Jurkat, Clone E6-1 (cell line): Measurements from ENCODE around the gene KIF4B.
"Not testable (repeated sequence)": the region's sequence is repeated elsewhere in the genome, so short reads cannot be mapped to it uniquely, and the experiment has no call there.

ENCODE experiments used
- DNase-seq: peaks from one replicate; pipeline ENCODE4 v3.0.0-alpha.2; 2011; ENCODE audit warnings: low read depth, low spot score
- H3K4me3 ChIP-seq: 2 replicates; pipeline ENCODE4 v1.5.1; 2011; ENCODE audit warnings: mild to moderate bottlenecking, low read length, control low read depth, moderate library complexity

KIF4B gene

DNA sequence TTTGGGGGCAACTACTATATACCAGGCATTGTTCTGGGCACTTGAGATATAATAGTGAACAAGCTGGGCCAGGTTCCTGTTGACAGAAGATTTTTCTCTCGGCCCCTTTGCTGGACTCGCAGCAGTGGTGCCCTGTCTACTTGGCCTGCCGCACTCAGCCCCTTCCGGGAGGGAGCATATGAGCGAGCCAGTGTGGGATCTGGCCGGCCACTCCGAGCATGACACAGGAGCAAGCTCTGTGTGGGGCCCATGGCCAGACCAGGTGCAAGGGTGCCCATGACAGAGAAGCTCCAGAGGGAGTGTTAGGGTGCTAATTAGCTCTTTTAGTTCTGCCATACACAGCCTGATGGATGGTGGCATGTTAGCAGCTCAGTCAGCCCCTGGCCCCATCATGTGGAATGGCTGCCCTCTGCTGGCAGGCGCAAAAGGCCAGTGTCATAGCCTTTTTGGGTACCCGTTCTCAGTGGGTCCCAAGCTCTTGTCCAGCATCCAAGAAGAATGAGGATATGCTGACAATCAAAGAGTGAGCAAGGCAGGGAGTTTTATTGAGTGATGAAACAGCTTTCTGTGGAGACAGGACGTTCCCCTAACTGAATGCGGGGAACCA lies 9.3 kb upstream of the KIF4B start:
- no peak overlapping the region for H3K4me3 ChIP-seq
- no peak for DNase-seq

DNA sequence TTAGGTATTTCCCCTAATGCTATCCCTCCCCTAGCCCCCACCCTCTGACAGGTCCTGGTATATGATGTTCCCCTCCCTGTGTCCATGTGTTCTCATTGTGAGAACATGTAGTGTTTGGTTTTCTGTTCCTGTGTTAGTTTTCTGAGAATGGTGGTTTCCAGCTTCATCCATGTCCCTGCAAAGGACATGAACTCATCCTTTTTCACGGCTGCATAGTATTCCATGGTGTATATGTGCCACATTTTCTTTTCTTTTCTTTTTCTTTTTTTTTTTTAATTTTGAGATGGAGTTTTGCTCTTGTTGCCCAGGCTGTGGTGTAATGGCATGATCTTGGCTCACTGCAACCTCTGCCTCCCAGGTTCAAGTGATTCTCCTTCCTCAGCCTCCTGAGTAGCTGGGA lies 7.3 kb upstream of the KIF4B start:
- not testable (repeated sequence) for H3K4me3 ChIP-seq, DNase-seq

DNA sequence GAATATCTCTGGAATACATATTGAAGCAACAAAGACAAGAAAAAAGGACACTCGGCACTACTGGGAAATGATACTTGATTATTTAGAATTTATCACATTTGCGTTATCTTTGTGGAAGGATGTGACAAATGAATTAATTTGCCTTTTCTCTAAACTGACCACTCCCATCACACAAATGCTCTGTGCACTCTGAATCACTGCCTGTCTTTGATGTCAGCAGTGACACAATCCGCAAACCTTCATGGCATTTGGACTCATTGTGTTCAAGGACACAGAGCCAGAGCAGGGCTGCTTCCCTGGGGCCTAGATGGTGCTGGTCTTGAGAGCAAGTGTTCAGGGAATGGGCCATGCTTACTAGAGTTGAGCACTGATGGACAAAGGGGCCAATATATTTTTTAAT lies 4.9 kb upstream of the KIF4B start:
- H3K4me3 ChIP-seq: no peak overlapping the region
- DNase-seq: no peak

DNA sequence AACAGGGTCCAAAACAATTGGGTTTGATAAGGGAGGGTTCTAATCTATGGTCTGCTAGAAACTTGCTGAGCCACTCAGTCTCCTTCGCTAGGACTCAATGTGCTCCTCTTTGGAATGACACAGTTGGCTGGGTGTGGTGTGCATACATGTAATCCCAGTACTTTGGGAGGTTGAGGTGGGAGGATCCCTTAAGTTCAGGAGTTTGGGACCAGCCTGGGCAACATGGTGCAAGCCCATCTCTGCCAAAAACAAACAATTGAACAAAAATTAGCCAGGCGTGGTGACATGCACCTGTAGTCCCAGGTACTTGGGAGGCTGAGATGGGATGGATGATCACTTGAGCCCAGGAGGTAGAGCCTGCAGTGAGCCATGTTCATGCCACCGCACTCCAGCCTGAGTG lies 2.7 kb upstream of the KIF4B start:
- DNase-seq: no peak
- no peak overlapping the region for H3K4me3 ChIP-seq

DNA sequence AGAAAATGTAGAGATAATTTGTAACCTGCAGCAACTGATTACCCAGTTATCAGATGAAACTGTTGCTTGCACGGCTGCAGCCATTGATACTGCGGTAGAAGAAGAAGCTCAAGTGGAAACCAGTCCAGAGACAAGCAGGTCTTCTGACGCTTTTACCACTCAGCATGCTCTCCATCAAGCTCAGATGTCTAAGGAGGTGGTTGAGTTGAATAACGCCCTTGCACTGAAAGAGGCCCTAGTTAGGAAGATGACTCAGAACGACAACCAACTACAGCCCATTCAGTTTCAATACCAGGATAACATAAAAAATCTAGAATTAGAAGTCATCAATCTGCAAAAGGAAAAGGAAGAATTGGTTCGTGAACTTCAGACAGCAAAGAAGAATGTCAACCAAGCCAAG lies 1.7 kb downstream of the KIF4B start:
- no peak overlapping the region for H3K4me3 ChIP-seq
- DNase-seq: no peak

DNA sequence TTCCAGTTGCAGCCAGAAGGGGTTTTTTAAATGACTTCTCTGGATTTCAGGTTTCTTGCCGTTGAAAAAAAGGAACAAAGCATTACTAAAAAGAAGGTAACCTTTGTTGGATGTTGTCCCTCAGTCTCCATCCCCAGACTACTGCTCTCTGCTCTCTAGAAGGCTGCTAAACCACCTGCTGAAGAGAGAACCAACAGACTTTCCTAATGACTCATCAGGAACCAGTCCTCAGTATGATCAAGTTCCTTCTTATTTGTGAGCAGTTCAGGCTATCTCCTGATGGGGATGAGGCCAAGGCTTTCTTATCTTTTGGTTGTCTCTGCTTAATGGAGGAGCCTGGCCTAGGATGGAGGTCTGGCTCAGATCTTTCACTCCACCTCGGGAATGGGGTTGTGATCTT lies 4.1 kb downstream of the KIF4B start:
- no peak for DNase-seq
- no peak overlapping the region for H3K4me3 ChIP-seq

DNA sequence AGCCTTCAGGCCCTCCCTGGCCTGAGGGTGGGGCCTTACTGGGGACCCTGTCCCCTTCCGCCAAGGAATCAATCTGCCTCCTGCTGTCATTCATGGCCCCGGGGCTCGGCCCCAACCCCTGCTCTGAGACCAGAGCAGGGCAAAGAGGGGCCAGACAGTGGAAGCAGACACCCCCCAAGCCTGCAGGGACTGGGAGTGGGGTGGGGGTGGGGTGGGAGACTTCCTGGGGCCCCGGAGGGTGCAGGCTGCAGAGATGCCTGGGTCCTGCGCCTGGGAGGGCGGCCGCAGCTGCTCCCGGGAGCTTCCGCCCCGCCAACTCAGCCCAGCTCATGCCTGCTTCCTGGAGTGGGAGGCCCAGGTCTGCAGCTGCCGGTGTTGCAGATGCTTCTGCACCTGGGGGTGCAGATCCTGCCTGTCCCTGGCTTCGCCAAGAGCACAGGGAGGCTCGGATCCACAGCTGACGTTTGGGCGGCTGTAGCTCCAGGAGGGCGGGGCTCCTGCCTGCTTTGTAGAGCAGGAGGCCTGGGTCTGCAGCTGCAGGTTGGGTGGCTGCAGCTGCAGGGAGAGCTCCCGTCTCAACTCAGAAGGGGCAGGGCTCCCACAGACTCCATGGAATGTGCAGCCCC lies 6.2 kb downstream of the KIF4B start:
- no peak for DNase-seq
- no peak overlapping the region for H3K4me3 ChIP-seq

DNA sequence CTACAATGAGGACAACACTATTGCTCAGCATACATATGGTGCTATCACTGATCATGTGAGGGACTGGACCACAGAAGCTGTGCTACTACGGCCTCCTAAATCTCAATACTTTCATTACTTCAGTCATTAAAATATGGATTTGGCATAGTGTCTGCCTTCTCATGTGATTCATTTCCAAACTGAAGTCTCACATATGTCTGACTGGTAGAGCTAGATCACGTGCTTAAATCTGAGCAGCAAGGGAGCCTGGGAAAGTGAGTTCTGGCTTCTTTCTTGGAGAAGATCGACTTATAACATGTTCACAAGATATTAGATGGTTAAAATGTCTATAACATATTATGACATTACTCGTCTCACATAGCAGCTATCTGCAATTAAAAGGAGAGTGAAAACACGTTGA lies 8.3 kb downstream of the KIF4B start:
- no peak overlapping the region for H3K4me3 ChIP-seq

DNA sequence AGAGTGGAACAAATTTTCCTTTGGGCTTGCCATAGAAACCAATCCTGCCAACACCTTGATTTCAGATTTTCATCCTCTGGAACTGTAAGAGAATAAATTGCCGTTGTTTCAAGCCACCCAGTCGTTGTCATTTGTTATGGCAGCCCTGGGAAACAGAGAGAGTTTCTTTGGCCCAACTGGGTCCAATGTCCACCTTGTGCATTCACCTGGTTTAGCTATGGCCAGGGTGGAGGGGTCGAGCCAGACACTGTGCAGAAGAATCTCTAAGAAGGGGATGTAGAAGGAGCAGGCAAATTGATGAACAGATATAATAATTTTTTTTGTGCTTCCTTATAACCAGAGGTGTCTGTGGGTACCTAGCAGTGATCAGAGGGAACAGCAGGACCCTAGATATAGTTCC lies 9.8 kb downstream of the KIF4B start:
- no peak for DNase-seq
- H3K4me3 ChIP-seq: no peak overlapping the region

More for the DNA sequence above, 8.3 kb downstream of the KIF4B start:
- DNase-seq: no peak

DNA sequence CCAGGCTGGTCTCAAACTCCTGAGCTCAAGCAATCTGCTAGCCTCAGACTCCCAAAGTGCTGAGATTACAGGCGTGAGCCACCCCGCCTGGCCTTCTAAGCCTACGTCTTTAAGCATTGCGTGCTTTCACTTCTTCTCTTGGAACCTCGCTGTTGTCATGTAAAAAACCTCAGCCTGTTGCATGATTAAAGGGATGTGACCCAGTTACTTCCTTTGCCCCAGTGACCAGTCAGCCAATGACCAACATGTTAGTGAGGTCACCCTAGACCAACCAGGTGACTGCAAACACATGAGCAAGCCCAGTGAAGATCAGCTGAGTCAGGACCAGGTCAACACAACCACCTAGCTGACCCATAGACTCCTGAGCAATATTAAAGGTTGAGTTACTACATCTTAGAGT lies 10.5 kb downstream of the KIF4B start:
- no peak for DNase-seq
- no peak overlapping the region for H3K4me3 ChIP-seq

DNA sequence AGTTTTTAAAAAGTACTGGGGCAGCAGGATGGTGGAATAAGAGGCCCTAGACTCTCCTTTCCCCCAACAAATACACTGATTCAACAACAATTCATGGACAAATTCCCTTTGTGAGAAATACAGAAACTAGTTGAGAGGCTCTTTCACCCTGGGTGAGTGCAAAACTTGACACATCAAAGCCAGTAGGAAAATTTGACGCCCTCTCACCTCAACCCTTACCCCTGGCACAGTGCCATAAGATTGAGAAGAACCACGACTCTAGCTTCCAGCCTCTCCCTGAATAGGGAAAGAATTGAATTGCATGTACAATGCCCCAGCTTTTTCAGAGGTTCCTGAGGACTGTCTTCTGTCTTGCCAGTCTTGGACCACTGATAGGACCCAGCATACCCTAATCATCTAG lies 12.3 kb downstream of the KIF4B start:
- DNase-seq: no peak
- H3K4me3 ChIP-seq: no peak overlapping the region

DNA sequence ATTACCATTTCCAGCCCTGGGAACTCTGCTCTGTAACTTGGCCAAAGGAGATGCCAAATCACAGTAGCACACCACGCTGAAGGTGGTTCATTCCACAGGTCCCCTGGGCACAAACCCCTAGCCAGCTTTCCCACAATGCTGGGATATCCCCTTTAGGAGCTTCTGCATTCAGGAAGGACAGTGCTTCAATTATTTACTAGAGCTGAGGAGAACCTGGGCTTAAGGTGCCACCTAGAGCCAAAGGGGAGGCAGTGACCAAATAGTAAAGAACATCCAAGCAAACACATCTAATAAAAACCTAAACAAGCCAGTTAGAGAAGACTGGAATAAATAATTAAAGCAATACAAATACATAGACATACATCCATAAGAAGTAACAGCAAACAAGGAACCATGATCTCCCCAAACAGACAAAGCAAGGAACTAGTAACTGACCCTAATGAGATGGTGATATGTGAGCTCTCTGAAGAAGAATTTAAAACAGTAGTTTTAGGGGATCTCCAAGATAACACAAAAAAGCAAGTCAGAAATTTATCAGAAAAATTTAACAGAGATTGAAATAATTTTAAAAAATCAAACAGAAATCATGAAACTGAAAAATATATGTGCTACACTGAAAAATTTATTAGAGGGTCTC lies 14.6 kb downstream of the KIF4B start:
- DNase-seq: no peak
- H3K4me3 ChIP-seq: no peak overlapping the region

DNA sequence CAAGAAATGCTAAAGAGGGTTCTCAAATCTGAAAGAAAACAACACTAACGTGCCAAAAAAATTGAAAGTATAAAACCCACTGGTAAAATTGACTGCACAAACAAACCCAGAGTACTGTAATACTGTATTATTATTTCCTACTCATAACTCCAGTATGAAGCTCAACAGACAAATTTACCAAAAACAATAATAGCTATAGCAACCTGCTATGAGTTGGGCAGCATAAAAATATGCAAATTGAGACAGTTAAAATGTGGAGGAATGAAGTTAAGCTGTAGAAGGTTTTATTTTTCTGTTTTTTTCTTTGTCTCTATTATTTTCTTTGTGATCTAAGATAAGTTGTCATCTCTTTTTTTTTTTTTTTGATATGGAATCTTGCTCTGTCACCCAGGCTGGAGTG lies 15.7 kb downstream of the KIF4B start:
- DNase-seq: no peak

DNA sequence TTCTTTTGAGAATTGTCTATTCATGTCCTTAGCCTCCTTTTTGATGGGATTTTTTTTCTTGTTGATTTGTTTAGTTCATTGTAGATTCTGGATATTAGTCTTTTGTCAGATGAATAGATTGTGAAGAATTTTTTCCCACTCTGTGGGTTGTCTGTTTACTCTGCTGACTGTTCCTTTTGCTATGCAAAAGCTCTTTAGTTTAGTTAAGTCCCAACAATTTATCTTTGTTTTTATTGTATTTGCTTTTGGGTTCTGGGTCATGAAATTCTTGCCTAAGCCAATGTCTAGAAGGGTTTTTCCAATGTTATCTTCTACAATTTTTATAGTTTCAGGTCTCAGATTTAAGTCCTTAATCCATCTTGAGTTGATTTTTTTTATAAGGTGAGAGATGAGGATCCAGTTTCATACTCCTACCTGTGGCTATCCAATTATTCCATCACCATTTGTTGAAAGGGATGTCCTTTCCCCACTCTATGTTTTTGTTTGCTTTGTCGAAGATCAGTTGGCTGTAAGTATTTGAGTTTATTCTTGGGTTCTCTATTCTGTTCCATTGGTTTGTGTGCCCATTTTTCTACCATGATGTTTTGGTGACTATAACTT lies 20.7 kb downstream of the KIF4B start:
- not testable (repeated sequence) for DNase-seq, H3K4me3 ChIP-seq

More for the DNA sequence above, 15.7 kb downstream of the KIF4B start:
- H3K4me3 ChIP-seq: no peak overlapping the region

DNA sequence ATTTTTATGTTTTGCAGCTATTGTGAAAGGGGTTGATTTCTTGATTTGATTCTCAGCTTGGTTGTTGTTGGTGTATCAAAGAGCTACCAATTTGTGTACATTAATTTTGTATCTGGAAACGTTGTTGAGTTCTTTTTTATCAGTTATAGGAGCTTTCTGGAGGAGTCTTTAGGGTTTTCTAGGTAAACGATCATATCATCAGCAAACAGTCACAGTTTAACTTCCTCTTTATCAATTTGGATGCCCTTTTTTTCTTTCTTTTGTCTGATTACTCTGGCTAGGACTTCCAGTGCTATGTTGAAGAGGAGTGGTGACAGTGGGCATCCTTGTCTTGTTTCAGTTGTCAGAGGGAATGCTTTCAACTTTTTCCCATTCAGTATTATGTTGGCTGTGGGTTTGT lies 21.5 kb downstream of the KIF4B start:
- DNase-seq, H3K4me3 ChIP-seq: not testable (repeated sequence)

DNA sequence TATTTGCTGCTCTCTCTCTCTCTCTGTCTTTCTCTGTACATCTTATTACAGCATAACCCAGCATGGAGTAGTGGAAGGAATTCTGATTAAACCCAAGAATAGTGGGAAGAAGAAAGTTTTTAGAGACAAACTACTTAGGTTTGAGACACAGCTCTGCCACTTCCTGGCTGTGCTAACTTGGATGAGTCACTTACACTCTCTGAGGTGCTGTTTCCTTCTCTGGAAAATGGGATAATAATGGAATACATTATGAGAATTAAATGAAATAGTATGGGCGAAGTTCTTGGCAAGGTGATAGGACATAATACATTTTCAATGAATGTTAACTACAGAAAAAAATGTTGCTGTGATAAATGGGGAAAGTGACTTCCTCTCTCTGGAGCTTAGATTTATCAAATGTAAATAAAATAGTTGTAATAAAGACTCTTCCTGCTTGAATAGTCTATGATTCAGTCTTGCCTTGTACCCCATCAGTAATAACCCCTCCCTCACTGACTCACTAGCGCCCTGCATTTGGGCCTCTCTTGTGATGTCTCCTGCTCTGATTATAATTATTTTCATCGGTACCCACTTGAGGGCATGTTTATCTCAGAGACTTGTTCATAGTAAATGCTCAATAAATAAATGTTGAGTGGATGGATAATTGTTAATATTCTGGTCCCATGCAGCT lies 27.6 kb downstream of the KIF4B start:
- DNase-seq: no peak
- H3K4me3 ChIP-seq: no peak overlapping the region

DNA sequence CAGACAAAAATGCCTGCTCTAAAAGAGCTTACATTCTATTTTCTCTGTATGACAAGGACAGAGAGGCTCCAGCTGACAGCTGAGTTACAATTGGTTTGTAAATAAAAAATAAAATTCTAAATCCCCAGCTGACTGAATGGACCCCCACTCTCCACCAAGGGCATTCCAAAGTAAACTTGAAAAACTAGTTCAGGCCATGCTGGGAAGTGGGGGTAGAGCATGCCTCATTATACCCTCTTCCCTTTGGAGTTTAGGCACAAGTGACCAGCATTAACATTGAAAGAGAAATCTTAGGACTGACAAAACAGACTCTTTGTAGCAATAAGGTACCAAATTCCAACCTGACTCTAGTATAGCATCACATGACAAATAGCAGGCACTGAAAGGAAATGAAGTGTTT lies 31.0 kb downstream of the KIF4B start:
- DNase-seq: no peak
- H3K4me3 ChIP-seq: no peak overlapping the region

DNA sequence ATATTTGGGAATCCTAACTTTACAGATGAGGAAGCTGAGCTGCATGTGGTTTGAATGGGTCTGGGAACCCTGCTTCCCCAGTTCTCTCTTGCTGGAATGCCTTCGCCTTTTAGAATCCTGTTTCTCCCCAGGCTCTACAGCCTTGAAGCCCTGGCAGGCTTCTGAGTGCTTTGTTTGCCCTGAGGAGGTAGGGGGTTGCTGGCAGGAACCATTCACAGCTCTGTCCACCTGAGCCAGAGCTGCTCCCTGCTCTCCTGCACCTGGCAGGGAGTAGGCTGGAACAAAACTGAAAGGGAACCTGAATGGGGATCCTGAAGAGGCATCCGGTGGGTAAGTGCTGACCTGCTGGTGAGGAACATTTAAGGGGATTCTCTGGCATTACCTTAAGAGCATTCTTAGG lies 33.0 kb downstream of the KIF4B start:
- H3K4me3 ChIP-seq: no peak overlapping the region
- DNase-seq: no peak

DNA sequence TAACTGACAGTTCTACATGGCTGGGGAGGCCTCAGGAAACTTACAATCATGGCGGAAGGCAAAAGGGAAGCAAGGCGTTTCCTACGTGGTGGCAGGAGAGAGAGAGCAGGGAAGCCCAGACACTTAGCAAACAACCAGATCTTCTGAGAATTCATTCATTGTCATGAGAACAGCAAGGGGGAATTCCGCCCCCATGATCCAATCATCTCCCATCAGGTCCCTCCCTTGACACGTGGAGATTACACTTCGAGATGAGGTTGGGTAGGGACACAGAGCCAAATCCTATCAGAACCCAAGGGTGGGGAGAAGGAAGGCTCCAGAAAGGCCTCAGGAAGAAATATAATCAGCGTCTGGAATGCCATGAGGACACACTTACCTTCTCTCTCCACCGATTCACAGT lies 34.3 kb downstream of the KIF4B start:
- DNase-seq: no peak
- no peak overlapping the region for H3K4me3 ChIP-seq
